Right lobe of liver (tissue), 4 donors: ENCODE data around the gene SLC22A13.

ENCODE experiments used
- POLR2A ChIP-seq: fragments of 450-650 bp; IDR thresholded peaks from one replicate; pipeline ENCODE4 v1.6.1; 2017; ENCODE audit warnings: antibody characterized with exemption, mild to moderate bottlenecking
- TF ChIP-seq, protein P1 (sequence below), 4 donors: fragments of 200-600 bp in 3 of 4; fragments of 450-650 bp in 1 of 4; IDR thresholded peaks; one replicate each; pipeline versions ENCODE4 v1.5.1 to v1.8.0; 2016 to 2022; ENCODE audit warnings: antibody characterized with exemption in 4 of 4, mild to moderate bottlenecking in 2 of 4
- donor health status: DM: no; HTN: no; CAD: no.
- donor health status: DM: no; HTN: no; CAD: no.
- donor health status: DM: no; HTN: yes; CAD: no.

GRCh38 chr3:38232701-38233100 is 32.9 kb upstream of the SLC22A13 start:
- TF ChIP-seq, protein P1, sequence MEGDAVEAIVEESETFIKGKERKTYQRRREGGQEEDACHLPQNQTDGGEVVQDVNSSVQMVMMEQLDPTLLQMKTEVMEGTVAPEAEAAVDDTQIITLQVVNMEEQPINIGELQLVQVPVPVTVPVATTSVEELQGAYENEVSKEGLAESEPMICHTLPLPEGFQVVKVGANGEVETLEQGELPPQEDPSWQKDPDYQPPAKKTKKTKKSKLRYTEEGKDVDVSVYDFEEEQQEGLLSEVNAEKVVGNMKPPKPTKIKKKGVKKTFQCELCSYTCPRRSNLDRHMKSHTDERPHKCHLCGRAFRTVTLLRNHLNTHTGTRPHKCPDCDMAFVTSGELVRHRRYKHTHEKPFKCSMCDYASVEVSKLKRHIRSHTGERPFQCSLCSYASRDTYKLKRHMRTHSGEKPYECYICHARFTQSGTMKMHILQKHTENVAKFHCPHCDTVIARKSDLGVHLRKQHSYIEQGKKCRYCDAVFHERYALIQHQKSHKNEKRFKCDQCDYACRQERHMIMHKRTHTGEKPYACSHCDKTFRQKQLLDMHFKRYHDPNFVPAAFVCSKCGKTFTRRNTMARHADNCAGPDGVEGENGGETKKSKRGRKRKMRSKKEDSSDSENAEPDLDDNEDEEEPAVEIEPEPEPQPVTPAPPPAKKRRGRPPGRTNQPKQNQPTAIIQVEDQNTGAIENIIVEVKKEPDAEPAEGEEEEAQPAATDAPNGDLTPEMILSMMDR (IDR thresholded peaks at IDR 0.05): no peak
- TF ChIP-seq POLR2A: no peak
